ENCODE measurements around the gene METTL21A.

The METTL21A gene

DNA sequence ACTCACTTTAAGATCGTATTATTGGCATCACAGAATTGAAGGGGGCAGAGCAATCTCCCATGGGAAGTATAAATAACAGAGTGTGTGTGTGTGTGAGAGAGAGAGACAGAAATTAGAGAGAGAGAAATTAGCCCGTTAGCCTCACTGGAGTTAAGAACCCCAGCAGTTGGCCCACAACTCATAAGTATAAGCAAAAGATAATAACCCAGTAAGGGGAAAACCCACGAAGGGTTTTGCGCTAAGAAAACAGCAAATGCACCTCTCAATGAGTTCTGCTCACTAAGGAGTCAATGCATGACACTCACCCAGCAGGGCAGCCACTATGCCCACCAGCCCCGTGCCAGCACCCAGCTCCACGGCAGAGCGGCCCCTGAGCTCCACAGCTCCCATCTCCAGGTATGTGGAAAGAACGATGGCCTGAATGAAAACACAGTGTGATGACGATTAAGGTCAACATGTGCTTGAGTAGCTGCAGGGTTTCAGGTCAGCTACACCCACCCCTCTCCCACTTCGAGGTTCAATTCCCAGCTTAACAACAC is 3.6 kb downstream of the METTL21A start:
- no peak for DNase-seq

DNA sequence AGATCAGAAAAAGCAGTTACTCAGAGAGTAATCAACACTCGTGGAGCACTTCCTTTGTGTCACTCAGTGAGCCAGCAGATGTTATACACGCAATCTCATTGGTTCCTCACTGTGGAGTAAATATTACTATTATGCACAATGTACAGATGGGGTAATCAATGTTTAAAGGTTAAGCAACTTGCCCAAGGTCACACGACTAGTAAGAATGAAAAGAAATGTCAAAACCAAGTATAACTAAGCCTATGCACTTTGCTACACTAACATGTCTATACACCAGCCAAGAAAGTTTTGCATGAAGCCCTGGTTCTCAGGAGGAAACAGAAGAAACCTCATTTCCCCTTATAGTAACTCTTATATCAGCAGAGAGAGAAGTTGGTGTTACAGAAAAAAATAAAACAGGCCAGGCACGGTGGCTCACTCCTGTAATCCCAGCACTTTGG is 5.4 kb downstream of the METTL21A start:
- DNase-seq: no peak

- no peak for DNase-seq
Observed at GRCh38 chr2:207617011-207617671, 8.1 kb downstream of the METTL21A start.

DNA sequence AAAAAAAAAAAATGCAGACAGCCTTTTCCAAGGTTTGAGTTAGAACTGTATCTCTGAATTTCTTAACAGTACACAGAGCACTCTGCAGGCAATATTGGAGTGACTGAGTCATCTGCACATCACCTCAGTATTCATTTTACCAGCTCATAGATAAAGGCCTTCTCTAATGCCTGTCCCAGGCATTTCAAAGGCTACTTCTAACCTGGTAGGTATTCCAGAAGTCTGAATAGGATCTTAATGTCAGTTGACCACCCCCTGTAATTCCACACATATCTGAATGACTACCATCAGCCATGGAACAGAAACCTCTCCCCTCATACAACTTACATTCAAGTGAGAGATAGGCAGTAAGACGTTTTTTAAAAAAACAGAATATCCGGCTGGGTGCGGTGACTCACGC is 9.0 kb downstream of the METTL21A start:
- no peak for DNase-seq

DNA sequence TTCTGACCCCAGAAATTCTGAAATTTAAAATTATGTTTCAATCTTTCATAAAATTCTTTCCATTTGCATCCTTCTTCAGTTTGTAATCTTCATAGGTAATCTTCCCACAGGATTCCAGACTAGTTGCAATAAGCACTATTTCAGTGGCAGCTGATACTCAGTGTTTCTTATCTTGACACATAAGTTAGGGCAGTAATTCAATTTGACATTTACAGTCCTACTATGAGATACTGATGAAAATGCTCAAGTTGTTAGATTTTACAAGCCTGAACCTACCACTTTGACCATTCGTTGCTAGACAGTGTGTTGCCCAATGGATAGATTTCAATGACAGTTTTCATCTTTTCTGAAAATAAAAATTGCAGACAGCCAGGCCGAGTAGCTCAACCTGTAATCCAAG is 10.4 kb downstream of the METTL21A start:
- no peak for DNase-seq

GRCh38 chr2:207612714-207613113 is 12.5 kb downstream of the METTL21A start:
- no peak for DNase-seq

DNA sequence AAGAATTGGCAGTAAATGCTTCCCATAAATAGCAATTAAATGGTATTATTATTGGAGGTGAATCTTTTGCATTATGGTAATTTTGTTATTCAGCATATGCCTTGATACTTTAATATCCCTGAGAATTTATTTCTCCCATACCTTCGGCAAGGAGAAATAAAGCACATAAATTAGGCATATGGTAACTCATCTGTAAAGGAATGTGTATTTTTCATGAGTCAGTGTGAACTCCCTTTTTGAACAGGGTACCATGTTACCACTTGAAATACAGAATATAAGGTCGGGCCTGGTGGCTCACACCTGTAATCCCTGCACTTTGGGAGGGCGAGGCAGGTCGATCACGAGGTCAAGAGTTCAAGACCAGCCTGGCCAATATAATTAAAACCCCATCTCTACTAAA is 18.4 kb downstream of the METTL21A start:
- no peak for DNase-seq

DNA sequence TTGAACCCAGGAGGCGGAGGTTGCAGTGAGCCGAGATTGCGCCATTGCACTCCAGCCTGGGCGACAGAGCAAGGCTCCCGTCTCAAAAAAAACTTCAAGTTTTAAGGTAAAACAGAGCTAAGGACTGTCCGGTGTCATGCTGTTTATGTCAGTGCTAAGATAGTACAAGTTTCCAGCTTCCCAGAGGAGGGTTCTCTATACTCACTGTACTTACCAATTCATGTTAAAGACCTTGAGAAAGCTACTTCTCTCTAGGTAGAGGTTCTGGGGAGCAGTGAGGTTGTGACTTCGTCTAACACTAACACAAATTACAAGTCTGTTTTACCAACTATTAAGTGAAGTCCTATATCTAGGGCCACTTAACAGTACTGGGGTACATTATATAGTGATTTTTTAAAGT is 18.8 kb downstream of the METTL21A start:
- no peak for DNase-seq

DNA sequence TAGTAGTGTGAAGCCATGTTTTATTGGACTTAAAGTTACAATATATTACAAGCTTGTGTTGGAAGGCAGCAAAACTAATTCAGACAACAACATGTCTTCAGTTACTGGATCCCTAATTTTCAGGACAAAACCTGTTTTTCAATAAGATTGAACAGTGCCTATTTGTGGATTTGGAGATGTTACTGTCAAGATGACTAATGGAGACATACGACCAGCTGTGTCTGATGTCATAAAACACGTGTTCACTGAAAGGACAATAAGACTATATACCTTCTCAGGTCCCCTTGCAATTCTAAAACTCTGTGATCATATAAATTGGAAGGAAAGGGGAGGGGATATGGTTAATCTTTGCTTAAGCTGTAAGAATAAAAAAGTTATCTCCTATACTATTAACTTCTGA is 21.7 kb downstream of the METTL21A start:
- no peak for DNase-seq

GRCh38 chr2:207601774-207602173 is 23.4 kb downstream of the METTL21A start:
- DNase-seq: no peak

GRCh38 chr2:207600231-207600630 is 25.0 kb downstream of the METTL21A start:
- DNase-seq: no peak

- no peak for DNase-seq
Observed at GRCh38 chr2:207599636-207600035, 25.6 kb downstream of the METTL21A start.

GRCh38 chr2:207594731-207595130 is 30.5 kb downstream of the METTL21A start:
- no peak for DNase-seq

GRCh38 chr2:207594264-207594663 is 30.9 kb downstream of the METTL21A start:
- no peak for DNase-seq

GRCh38 chr2:207593277-207593676 is 31.9 kb downstream of the METTL21A start:
- DNase-seq: no peak

GRCh38 chr2:207589143-207589542 is 36.1 kb downstream of the METTL21A start:
- DNase-seq: no peak

DNA sequence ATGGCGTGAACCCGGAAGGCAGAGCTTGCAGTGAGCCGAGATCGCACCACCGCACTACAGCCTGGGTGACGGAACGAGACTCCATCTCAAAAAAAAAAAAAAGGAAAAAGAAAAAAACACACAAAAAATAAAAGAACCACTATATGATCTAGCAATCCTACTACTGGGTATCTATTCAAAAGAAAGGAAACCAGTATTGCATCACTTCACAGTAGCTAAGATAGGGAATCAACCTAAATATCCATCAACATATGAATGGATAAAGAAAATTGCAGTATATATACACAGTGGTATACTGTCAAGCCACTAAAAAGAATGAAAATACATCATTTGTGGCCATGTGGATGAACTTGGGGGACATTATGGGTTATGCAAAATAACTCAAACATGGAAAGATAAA is 37.9 kb downstream of the METTL21A start:
- no peak for DNase-seq

GRCh38 chr2:207584952-207585351 is 40.2 kb downstream of the METTL21A start:
- no peak for DNase-seq

DNA sequence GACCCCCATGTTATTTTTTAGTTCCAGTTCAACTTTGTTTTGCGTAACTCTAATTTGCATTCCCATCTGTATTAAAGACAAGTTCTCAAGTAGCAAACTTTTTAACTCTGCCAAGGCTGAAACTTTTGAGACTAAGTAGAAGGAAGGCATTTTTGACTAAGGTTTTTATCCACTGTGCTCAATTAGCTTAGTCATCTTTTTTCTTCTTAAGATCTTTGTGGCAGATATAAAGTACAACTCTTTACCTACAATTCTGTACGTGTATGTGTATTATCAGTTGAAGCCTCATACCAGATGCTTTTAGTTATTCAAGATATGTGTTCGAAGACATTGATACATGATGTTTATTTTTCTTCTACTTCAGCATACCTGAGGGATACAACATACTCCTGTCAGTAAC is 53.8 kb downstream of the METTL21A start:
- no peak for DNase-seq

GRCh38 chr2:207567671-207568070 is 57.5 kb downstream of the METTL21A start:
- no peak for DNase-seq

DNA sequence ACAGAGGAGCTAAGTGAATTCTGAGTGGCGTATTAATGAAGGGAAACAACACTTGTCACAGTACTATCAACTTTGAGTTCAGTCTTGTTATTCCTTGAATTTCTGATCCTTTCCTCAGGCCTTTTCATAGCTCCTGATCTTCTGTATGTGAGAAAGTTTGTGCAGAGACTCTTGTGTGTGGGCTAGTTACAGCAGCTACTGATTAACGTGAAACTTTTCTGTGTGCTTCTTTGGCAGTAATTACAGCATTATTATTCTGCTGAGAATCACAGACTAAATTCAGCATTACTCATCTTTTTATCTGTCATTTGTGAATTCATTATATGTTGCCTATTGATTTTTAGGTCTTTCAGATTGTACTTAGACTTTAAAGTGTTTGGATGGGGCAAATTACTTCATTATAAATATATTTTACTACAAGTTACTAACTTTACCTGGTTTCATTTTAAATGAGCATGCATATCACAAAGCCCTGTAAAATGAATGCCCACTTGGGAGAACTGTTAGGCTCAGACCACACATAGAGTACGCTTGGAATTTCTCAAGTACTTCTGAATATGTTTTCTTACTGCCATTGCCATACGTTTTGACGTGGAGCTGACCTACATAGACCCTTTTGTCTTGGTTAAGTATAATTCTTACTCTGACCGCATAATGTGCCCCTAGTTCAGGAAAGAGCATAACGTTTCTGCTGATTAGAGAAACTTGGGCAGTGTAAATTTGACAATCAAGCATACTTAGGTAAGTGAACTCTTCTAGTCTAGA is 59.3 kb downstream of the METTL21A start:
- no peak for DNase-seq
